Pancreas (tissue), 10 donors: ENCODE measurements around the gene KDM6B. TPM values are rescaled to one million over a fixed set of nuclear protein-coding genes. Genes with fewer than 3 reads are reported as not detected.

Source experiments
- ATAC-seq, 4 donors: fragments of 200-7000 bp; cut with Tn5 transposase; one replicate each; pipeline versions ENCODE4 v1.8.0 to v1.9.1; 2020; ENCODE audit warnings: mild to moderate bottlenecking in 4 of 4, moderate library complexity in 4 of 4
- DNase-seq, 6 donors: peaks; one replicate each; pipeline ENCODE4 v3.0.0-alpha.2; 2020
- FAIRE-seq: peaks from 2 replicates; lab custom pipeline; 2012; peaks lifted over from hg19 to GRCh38; lab: Jason Lieb, UNC
- H3K27ac ChIP-seq, 4 donors: fragments of 200-600 bp; sonication (generic); 1 replicate in 3 of 4; 2 replicates in 1 of 4; pipeline versions ENCODE4 v1.5.0 to v1.8.0; 2020
- H3K27me3 ChIP-seq, 4 donors: fragments of 200-600 bp; one replicate each; pipeline ENCODE4 v1.8.0; 2021
- H3K36me3 ChIP-seq, 3 donors: fragments of 200-600 bp; sonication (generic) in 1 of 3; one replicate each; pipeline versions ENCODE4 v1.5.0 to v1.8.0; 2020 to 2021
- H3K4me1 ChIP-seq, 3 donors: fragments of 200-600 bp; one replicate each; pipeline ENCODE4 v1.8.0; 2021
- H3K4me3 ChIP-seq, 4 donors: fragments of 200-600 bp; sonication (generic) in 2 of 4; one replicate each; pipeline versions ENCODE4 v1.5.0 to v1.8.0; 2020 to 2021
- H3K9me3 ChIP-seq, 4 donors: fragments of 200-600 bp; one replicate each; pipeline ENCODE4 v1.8.0; 2021
- CTCF ChIP-seq, 4 donors: fragments of 200-600 bp; sonication (generic) in 3 of 4; IDR thresholded peaks; one replicate each; pipeline versions ENCODE4 v1.5.0 to v1.8.0; 2021; ENCODE audit warnings: antibody characterized with exemption in 4 of 4
- WGBS, 2 donors: extraction: QIAGEN DNeasy Blood & Tissue Kit; methylation state at CpG; one replicate each; pipeline ENCODE4 v1.1.7; 2013; 5-methylcytosine and 5-hydroxymethylcytosine counted together
- intact Hi-C, 3 donors: fragments of 100-400 bp; cut with DNase I; formaldehyde crosslinking; loops; one replicate each; pipeline versions ENCODE4 v1.11.1 to v1.14.2; 2022
- polyA plus RNA-seq, 2 donors: library from polyadenylated mRNA; stranded (reverse); fragments of 200-250 nt; gene quantifications; one replicate each; pipeline ENCODE4 v1.2.3, GENCODE V29; 2013
- total RNA-seq, 6 donors: library from RNA; stranded (reverse); fragmentation: NEBNext Ultra II Directional in 4 of 6; extraction: Animal tissue kit (Norgen Biotek cat#: 25700) in 4 of 6; gene quantifications; one replicate each; pipeline versions ENCODE4 v1.2.1 to v1.2.4, GENCODE V29; 2021 to 2023
- donor health status: healthy with polysubstance abuse.
- donor health status: DM: no; HTN: no; CAD: no; lungs with moderate emphysema.
- donor health status: DM: no; HTN: no; CAD: no.
- donor health status: control.
- donor health status: control.
- donor health status: Bipolar disorder and iron deficiency.
- donor health status: DM: yes; HTN: yes; CAD: no.
- donor health status: DM: no; HTN: no; CAD: no.
- donor health status: DM: no; HTN: no; CAD: no.
- donor health status: DM: yes; HTN: yes; CAD: no.

The KDM6B gene
- total and polyA plus RNA-seq, 8 donors, result 8.9 to 23.7 (median 15.5) TPM

- intact Hi-C loops, result no loop called here
- Histone ChIP-seq H3K4me1 (peaks cover 7 to 10% (median 9%) of the 10 kb centered on the region in 3 donors), H3K9me3 (no peaks in the 10 kb centered on the region), H3K27me3 (no peaks in the 10 kb centered on the region), H3K36me3 (peaks cover 0 to 27% (median 6%) of the 10 kb centered on the region in 3 donors), H3K4me3 (no peak overlapping the region), H3K27ac (no peak overlapping the region)
- 85 to 87% methylated on average over 34 of the region's 34 CpGs for WGBS, 2 donors
- DNase-seq, result peak in 5 of 6 donors; percentile 29 to 77 (median 54)
- ATAC-seq, result no peak
- no peak for TF ChIP-seq CTCF (IDR thresholded peaks at IDR 0.05)
- FAIRE-seq, result no peak
Measured at GRCh38 chr17:7846765-7847661, 13.0 kb downstream of the KDM6B start.

GRCh38 chr17:7848131-7848579 is 14.1 kb downstream of the KDM6B start:
- H3K27me3 ChIP-seq, result no peaks in the 10 kb centered on the region
- FAIRE-seq (no peak), ATAC-seq (no peak), DNase-seq (peak in 3 of 6 donors; percentile 23 to 67 (median 44))
- H3K27ac ChIP-seq, result no peak overlapping the region
- peaks cover 7 to 10% (median 9%) of the 10 kb centered on the region in 3 donors for H3K4me1 ChIP-seq
- no peaks in the 10 kb centered on the region for H3K9me3 ChIP-seq
- no peak overlapping the region for H3K4me3 ChIP-seq
- intact Hi-C loops, result no loop called here
- 83 to 96% methylated on average over 12 to 20 of the region's 20 CpGs for WGBS, 2 donors
- H3K36me3 ChIP-seq, result peaks cover 0 to 32% (median 6%) of the 10 kb centered on the region in 3 donors
- no peak for TF ChIP-seq CTCF (IDR thresholded peaks at IDR 0.05)

GRCh38 chr17:7848739-7849129 is 14.7 kb downstream of the KDM6B start:
- peak in 4 of 6 donors; percentile 24 to 73 (median 54) for DNase-seq

GRCh38 chr17:7849130-7849750 is 15.2 kb downstream of the KDM6B start:
- intact Hi-C loops, result no loop called here
- H3K4me1 ChIP-seq, result peaks cover 7 to 10% (median 9%) of the 10 kb centered on the region in 3 donors
- H3K36me3 ChIP-seq, result peaks cover 0 to 33% (median 6%) of the 10 kb centered on the region in 3 donors
- peak in 5 of 6 donors; percentile 25 to 81 (median 45) for DNase-seq
- ATAC-seq, result no peak
- H3K27ac ChIP-seq, result no peak overlapping the region
- no peak overlapping the region for H3K4me3 ChIP-seq
- no peak for FAIRE-seq
- no peaks in the 10 kb centered on the region for H3K9me3 ChIP-seq
- TF ChIP-seq CTCF (IDR thresholded peaks at IDR 0.05), result no peak
- H3K27me3 ChIP-seq, result no peaks in the 10 kb centered on the region
- WGBS, 2 donors, result 80 to 81% methylated on average over 34 to 35 of the region's 35 CpGs

More at GRCh38 chr17:7848739-7849129, 14.7 kb downstream of the KDM6B start:
- intact Hi-C loops, result no loop called here
- Histone ChIP-seq H3K36me3 (peaks cover 0 to 33% (median 6%) of the 10 kb centered on the region in 3 donors), H3K4me1 (peaks cover 7 to 10% (median 9%) of the 10 kb centered on the region in 3 donors), H3K27me3 (no peaks in the 10 kb centered on the region), H3K9me3 (no peaks in the 10 kb centered on the region), H3K4me3 (no peak overlapping the region), H3K27ac (no peak overlapping the region)
- ATAC-seq, result no peak
- TF ChIP-seq CTCF (IDR thresholded peaks at IDR 0.05), result no peak
- WGBS, 2 donors, result 93% methylated on average over 20 to 21 of the region's 21 CpGs
- no peak for FAIRE-seq
